H9 (cell line): ENCODE measurements around the gene NHLRC4. TPM values are rescaled to one million over a fixed set of nuclear protein-coding genes. Genes with fewer than 3 reads are reported as not detected.

ENCODE experiments used
- DNase-seq: peaks from one replicate; pipeline ENCODE4 v3.0.0-alpha.2; 2017
- H2AFZ ChIP-seq: one replicate; pipeline ENCODE4 v1.6.1; 2013; ENCODE audit warnings: mild to moderate bottlenecking, low read length, control low read depth, moderate library complexity
- H2AK5ac ChIP-seq: 2 replicates; pipeline ENCODE4 v1.6.1; 2013; ENCODE audit warnings: low read length, control low read depth, mixed read lengths; ENCODE audit not compliant: insufficient read length
- H2BK120ac ChIP-seq: one replicate; pipeline ENCODE4 v1.6.1; 2013; ENCODE audit warnings: low read depth, mild to moderate bottlenecking, low read length, control low read depth, inconsistent platforms; ENCODE audit not compliant: poor library complexity, severe bottlenecking
- H2BK12ac ChIP-seq: 2 replicates; pipeline ENCODE4 v1.6.1; 2013; ENCODE audit warnings: low read length, control low read depth, mixed read lengths, low read depth; ENCODE audit not compliant: insufficient read length
- H2BK15ac ChIP-seq: 2 replicates; pipeline ENCODE4 v1.6.1; 2013; ENCODE audit warnings: low read depth, low read length, control low read depth
- H2BK20ac ChIP-seq: one replicate; pipeline ENCODE4 v1.6.1; 2013; ENCODE audit warnings: low read depth, mild to moderate bottlenecking, low read length, control low read depth, inconsistent platforms; ENCODE audit not compliant: poor library complexity, severe bottlenecking
- H2BK5ac ChIP-seq: 2 replicates; pipeline ENCODE4 v1.6.1; 2013; ENCODE audit warnings: low read length, control low read depth, mixed read lengths; ENCODE audit not compliant: insufficient read length
- H3K14ac ChIP-seq: 2 replicates; pipeline ENCODE4 v1.6.1; 2013; ENCODE audit warnings: low read length, control low read depth; ENCODE audit not compliant: insufficient read depth
- H3K18ac ChIP-seq: 2 replicates; pipeline ENCODE4 v1.6.1; 2013; ENCODE audit warnings: low read depth, mild to moderate bottlenecking, mixed read lengths, low read length, control low read depth; ENCODE audit not compliant: insufficient read length
- H3K23ac ChIP-seq: 2 replicates; pipeline ENCODE4 v1.6.1; 2013; ENCODE audit warnings: low read length, control low read depth, mixed read lengths, low read depth; ENCODE audit not compliant: insufficient read length
- H3K23me2 ChIP-seq: 2 replicates; pipeline ENCODE4 v1.6.1; 2013; ENCODE audit warnings: low read depth, mild to moderate bottlenecking, mixed read lengths, low read length, control low read depth; ENCODE audit not compliant: insufficient read length, poor library complexity, severe bottlenecking
- H3K27ac ChIP-seq: 2 replicates; pipeline ENCODE4 v1.5.1; 2013; ENCODE audit warnings: low read length, control low read depth, mixed read lengths, low read depth; ENCODE audit not compliant: insufficient read length
- H3K27me3 ChIP-seq: 2 replicates; pipeline ENCODE4 v1.6.1; 2013; ENCODE audit warnings: low read length, control low read depth, inconsistent platforms; ENCODE audit not compliant: insufficient read depth
- H3K4ac ChIP-seq: 2 replicates; pipeline ENCODE4 v1.6.1; 2013; ENCODE audit warnings: low read depth, mild to moderate bottlenecking, control low read depth, inconsistent platforms, low read length, moderate library complexity
- H3K4me1 ChIP-seq: 2 replicates; pipeline ENCODE4 v1.6.1; 2013; ENCODE audit warnings: low read length, control low read depth, inconsistent platforms; ENCODE audit not compliant: insufficient read depth
- H3K4me2 ChIP-seq: 2 replicates; pipeline ENCODE4 v1.6.1; 2013; ENCODE audit warnings: low read length, control low read depth, mixed read lengths; ENCODE audit not compliant: insufficient read length, insufficient read depth
- H3K56ac ChIP-seq: 2 replicates; pipeline ENCODE4 v1.6.1; 2013; ENCODE audit warnings: low read depth, mild to moderate bottlenecking, mixed read lengths, low read length, control low read depth; ENCODE audit not compliant: insufficient read length
- H3K79me1 ChIP-seq: 2 replicates; pipeline ENCODE4 v1.6.1; 2013; ENCODE audit warnings: low read depth, mild to moderate bottlenecking, moderate library complexity, low read length, control low read depth, inconsistent platforms; ENCODE audit not compliant: insufficient read depth, poor library complexity, severe bottlenecking
- H3K79me2 ChIP-seq: 2 replicates; pipeline ENCODE4 v1.6.1; 2013; ENCODE audit warnings: low read length, control low read depth, inconsistent platforms; ENCODE audit not compliant: insufficient read depth
- H3K9ac ChIP-seq: 2 replicates; pipeline ENCODE4 v1.6.1; 2013; ENCODE audit warnings: low read length, control low read depth, mixed read lengths; ENCODE audit not compliant: insufficient read length; ENCODE audit errors: extremely low read depth
- H3K9me3 ChIP-seq: one replicate; pipeline ENCODE4 v1.6.1; 2013; ENCODE audit warnings: low read depth, low read length, inconsistent platforms; ENCODE audit not compliant: control insufficient read depth
- H3T11ph ChIP-seq: one replicate; pipeline ENCODE4 v1.6.1; 2013; ENCODE audit warnings: mild to moderate bottlenecking, low read length, control low read depth, inconsistent platforms
- H4K20me1 ChIP-seq: one replicate; pipeline ENCODE4 v1.6.1; 2013; ENCODE audit not compliant: control insufficient read depth, insufficient read length, insufficient read depth
- H4K5ac ChIP-seq: 2 replicates; pipeline ENCODE4 v1.6.1; 2013; ENCODE audit warnings: low read depth, mild to moderate bottlenecking, mixed read lengths, low read length, control low read depth; ENCODE audit not compliant: insufficient read length
- H4K8ac ChIP-seq: replicated peaks from 2 replicates; pipeline ENCODE4 v1.6.1; 2013; ENCODE audit warnings: low read length, control low read depth, mixed read lengths, low read depth; ENCODE audit not compliant: insufficient read length
- H4K91ac ChIP-seq: 2 replicates; pipeline ENCODE4 v1.6.1; 2013; ENCODE audit warnings: low read depth, mild to moderate bottlenecking, moderate library complexity, mixed read lengths, low read length, control low read depth; ENCODE audit not compliant: insufficient read length
- H3K27ac Mint-ChIP-seq, 3 experiments: 2 replicates in 2 of 3; 3 replicates in 1 of 3; pipeline ENCODE4 v1.8.0; 2020 to 2021; ENCODE audit warnings: mixed read lengths in 3 of 3, mild to moderate bottlenecking in 1 of 3, moderate library complexity in 1 of 3
- H3K27me3 Mint-ChIP-seq: 2 replicates; pipeline ENCODE4 v1.8.0; 2021; ENCODE audit warnings: low read depth, mild to moderate bottlenecking, moderate library complexity, mixed read lengths
- H3K36me3 Mint-ChIP-seq, 3 experiments: 2 replicates in 2 of 3; 3 replicates in 1 of 3; pipeline ENCODE4 v1.8.0; 2020 to 2021; ENCODE audit warnings: low read depth in 3 of 3, mixed read lengths in 3 of 3; ENCODE audit not compliant: insufficient read depth in 1 of 3
- H3K4me1 Mint-ChIP-seq, 2 experiments: 2 replicates each; pipeline ENCODE4 v1.8.0; 2020; ENCODE audit warnings: mixed read lengths in 2 of 2
- H3K4me3 Mint-ChIP-seq, 2 experiments: 2 replicates in 1 of 2; 3 replicates in 1 of 2; pipeline ENCODE4 v1.8.0; 2020 to 2021; ENCODE audit warnings: mild to moderate bottlenecking in 2 of 2, mixed read lengths in 2 of 2, moderate library complexity in 1 of 2
- H3K9me3 Mint-ChIP-seq, 2 experiments: 2 replicates in 1 of 2; 3 replicates in 1 of 2; pipeline ENCODE4 v1.8.0; 2020; ENCODE audit warnings: mild to moderate bottlenecking in 2 of 2, mixed read lengths in 2 of 2, moderate library complexity in 1 of 2
- WGBS: extraction: QIAGEN DNeasy Blood & Tissue Kit; methylation state at CpG from one replicate; pipeline ENCODE4 v1.1.7; 2013; ENCODE audit warnings: missing lambda C conversion rate, low lambda C conversion rate, mixed read lengths; ENCODE audit not compliant: insufficient read length; ENCODE audit errors: extremely low coverage; 5-methylcytosine and 5-hydroxymethylcytosine counted together
- total RNA-seq: library from RNA; stranded (reverse); gene quantifications from 2 replicates; pipeline ENCODE4 v1.2.1, GENCODE V29; 2021
- TF ChIP-seq, protein P1 (sequence below): fragments of 200-600 bp; sonication (generic); conservative IDR thresholded peaks from 3 replicates; pipeline ENCODE4 v1.8.0; 2021; ENCODE audit warnings: antibody characterized with exemption, mild to moderate bottlenecking

Gene NHLRC4
- total RNA-seq, 1 experiment from 2014 or later: 0.42 TPM

DNA sequence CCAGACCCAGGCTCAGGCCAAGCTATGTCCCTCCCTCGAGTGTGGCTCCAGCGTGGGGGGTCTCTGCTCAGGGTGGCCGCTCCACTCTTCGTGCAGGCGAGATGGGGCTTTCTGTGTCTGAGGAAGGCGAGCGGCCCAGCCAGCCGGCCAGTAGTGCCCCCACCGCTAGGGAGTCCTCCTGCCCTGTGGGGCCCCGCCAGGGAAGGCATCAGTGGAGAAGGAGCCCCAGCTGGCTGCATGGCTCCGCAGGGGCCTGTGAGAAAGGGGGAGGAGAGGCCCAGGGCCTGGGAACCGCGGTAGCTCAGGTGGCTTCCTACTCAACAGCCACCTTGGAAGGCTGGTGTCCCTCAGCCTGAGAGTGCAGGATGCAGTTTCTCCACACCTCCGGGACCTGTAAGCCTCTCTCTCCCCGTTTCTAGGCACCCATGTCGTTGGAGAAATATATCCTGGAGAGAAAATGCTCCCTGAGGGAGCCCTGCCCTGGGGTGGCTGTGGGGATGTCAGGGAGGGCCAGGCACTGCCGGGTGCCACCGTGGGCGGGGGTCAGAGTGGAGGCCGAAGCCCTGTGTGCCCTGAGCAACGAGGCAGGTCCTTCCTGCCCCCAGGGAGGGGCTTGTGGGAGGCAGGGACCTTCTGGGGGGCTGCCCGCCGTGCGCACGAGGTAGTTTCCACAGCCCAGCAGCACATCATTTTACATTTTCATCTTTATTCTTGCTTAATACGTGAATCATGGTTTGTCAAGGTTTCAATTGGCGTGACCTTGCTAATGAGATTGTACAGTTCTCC lies 6.3 kb downstream of the NHLRC4 start:
- Mint-ChIP-seq H3K27me3 (peaks cover 1% of the 10 kb centered on the region; the same call in 1 of the 2 replicates), H3K4me3 (no peak overlapping the region), H3K9me3 (no peaks in the 10 kb centered on the region), H3K36me3 (peaks cover 0 to 4% (median 3%) of the 10 kb centered on the region in 3 experiments; a peak in 4 of 7 replicates), H3K27ac (no peak overlapping the region), H3K4me1 (peaks cover 12 to 25% of the 10 kb centered on the region in 2 experiments)
- H4K5ac ChIP-seq: no peak overlapping the region
- no peaks in the 10 kb centered on the region; the same call in 1 of the 2 replicates for H3K79me2 ChIP-seq
- no peak overlapping the region for H3K14ac ChIP-seq
- H3T11ph ChIP-seq: no peak overlapping the region
- H3K23me2 ChIP-seq: peaks cover 5% of the 10 kb centered on the region
- WGBS: no CpG with 5 or more reads among the region's 27 CpGs
- H3K9me3 ChIP-seq: no peaks in the 10 kb centered on the region
- no peak overlapping the region for H3K18ac ChIP-seq
- H4K8ac ChIP-seq: no peak overlapping the region
- H2BK20ac ChIP-seq: no peak overlapping the region
- H4K91ac ChIP-seq: no peak overlapping the region
- TF ChIP-seq, protein P1, sequence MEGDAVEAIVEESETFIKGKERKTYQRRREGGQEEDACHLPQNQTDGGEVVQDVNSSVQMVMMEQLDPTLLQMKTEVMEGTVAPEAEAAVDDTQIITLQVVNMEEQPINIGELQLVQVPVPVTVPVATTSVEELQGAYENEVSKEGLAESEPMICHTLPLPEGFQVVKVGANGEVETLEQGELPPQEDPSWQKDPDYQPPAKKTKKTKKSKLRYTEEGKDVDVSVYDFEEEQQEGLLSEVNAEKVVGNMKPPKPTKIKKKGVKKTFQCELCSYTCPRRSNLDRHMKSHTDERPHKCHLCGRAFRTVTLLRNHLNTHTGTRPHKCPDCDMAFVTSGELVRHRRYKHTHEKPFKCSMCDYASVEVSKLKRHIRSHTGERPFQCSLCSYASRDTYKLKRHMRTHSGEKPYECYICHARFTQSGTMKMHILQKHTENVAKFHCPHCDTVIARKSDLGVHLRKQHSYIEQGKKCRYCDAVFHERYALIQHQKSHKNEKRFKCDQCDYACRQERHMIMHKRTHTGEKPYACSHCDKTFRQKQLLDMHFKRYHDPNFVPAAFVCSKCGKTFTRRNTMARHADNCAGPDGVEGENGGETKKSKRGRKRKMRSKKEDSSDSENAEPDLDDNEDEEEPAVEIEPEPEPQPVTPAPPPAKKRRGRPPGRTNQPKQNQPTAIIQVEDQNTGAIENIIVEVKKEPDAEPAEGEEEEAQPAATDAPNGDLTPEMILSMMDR: no peak
- H2BK5ac ChIP-seq: no peak overlapping the region
- H3K79me1 ChIP-seq: no peaks in the 10 kb centered on the region
- H3K23ac ChIP-seq: no peak overlapping the region
- H3K4ac ChIP-seq: no peak overlapping the region
- no peak for DNase-seq
- no peak overlapping the region for H3K27ac ChIP-seq
- H2AK5ac ChIP-seq: no peak overlapping the region
- no peak overlapping the region for H3K56ac ChIP-seq
- no peaks in the 10 kb centered on the region for H4K20me1 ChIP-seq
- H3K4me1 ChIP-seq: no peaks in the 10 kb centered on the region
- H2BK120ac ChIP-seq: no peak overlapping the region
- no peak overlapping the region for H2BK12ac ChIP-seq
- H3K4me2 ChIP-seq: no peak overlapping the region
- H2BK15ac ChIP-seq: no peak overlapping the region
- H3K27me3 ChIP-seq: no peaks in the 10 kb centered on the region
- no peak overlapping the region for H3K9ac ChIP-seq
- no peak overlapping the region for H2AFZ ChIP-seq
